Erythroblast (primary cell): ENCODE measurements around the gene PAOX.

Experiments used
- GATA1 ChIP-seq: IDR thresholded peaks from 2 replicates; pipeline ENCODE4 v1.6.1; 2011; ENCODE audit warnings: low read depth, mild to moderate bottlenecking, control low read depth, low read length, moderate library complexity
- POLR2A ChIP-seq: IDR thresholded peaks from 2 replicates; pipeline ENCODE4 v1.6.1; 2011; ENCODE audit warnings: mild to moderate bottlenecking, low read length

DNA sequence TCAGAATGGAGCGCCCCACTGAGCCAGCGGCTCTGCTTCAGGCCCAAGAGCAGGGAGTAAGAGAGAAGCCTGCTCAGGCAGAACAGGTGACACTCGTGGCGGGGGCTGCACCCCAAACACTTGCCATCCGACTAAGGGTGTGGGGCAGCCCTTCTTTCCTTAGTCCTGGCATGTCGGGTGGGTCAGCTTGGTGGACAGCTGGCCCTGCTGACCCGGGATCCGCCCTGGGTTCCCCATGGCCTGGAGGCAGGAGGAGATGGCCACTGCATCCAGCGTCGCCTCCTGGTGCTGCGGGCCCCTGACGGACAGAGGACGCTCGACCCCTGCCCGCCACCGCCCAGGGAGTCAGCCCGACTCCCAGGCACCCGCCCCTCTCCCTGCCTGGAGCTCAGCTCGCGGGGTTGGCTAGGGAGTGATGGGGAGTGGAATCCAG is 1.2 kb upstream of the PAOX start:
- TF ChIP-seq POLR2A (no peak), GATA1 (no peak)
